Skeletal muscle tissue (tissue), 4 donors: ENCODE data around the gene MOGAT3. TPM values are rescaled to one million over a fixed set of nuclear protein-coding genes. Genes with fewer than 3 reads are reported as not detected.
"Not testable (repeated sequence)": the region's sequence is repeated elsewhere in the genome, so short reads cannot be mapped to it uniquely, and the experiment has no call there.

Experiments
- H3K27ac ChIP-seq: one replicate; pipeline ENCODE4 v1.7.0; 2013; ENCODE audit warnings: mild to moderate bottlenecking, low read depth, low read length, inconsistent platforms
- H3K27me3 ChIP-seq, 3 donors: one replicate each; pipeline ENCODE4 v1.7.0; 2013; ENCODE audit warnings: low read length in 3 of 3; ENCODE audit not compliant: control insufficient read depth in 3 of 3, insufficient read depth in 3 of 3
- H3K36me3 ChIP-seq, 3 donors: one replicate each; pipeline ENCODE4 v1.7.0; 2013; ENCODE audit warnings: low read length in 3 of 3; ENCODE audit not compliant: control insufficient read depth in 3 of 3, insufficient read depth in 3 of 3
- H3K4me1 ChIP-seq, 3 donors: one replicate each; pipeline ENCODE4 v1.7.0; 2013; ENCODE audit warnings: low read length in 3 of 3, mild to moderate bottlenecking in 3 of 3; ENCODE audit not compliant: control insufficient read depth in 3 of 3, insufficient read depth in 3 of 3
- H3K4me3 ChIP-seq, 3 donors: one replicate each; pipeline ENCODE4 v1.7.0; 2013; ENCODE audit warnings: low read length in 3 of 3
- H3K9ac ChIP-seq, 3 donors: one replicate each; pipeline ENCODE4 v1.7.0; 2013; ENCODE audit warnings: low read length in 3 of 3, mild to moderate bottlenecking in 3 of 3, moderate library complexity in 2 of 3, low read depth in 1 of 3
- H3K9me3 ChIP-seq, 3 donors: one replicate each; pipeline ENCODE4 v1.7.0; 2013; ENCODE audit warnings: low read length in 3 of 3; ENCODE audit not compliant: control insufficient read depth in 3 of 3
- total RNA-seq: library from RNA; depleted of rRNA; stranded (reverse); fragments of >200 nt; gene quantifications from one replicate; pipeline ENCODE4 v1.2.3, GENCODE V29; 2014
- donor health status: Osteomylitis.

Gene MOGAT3
- total RNA-seq, 1 donor from 2014 or later, result not detected

DNA sequence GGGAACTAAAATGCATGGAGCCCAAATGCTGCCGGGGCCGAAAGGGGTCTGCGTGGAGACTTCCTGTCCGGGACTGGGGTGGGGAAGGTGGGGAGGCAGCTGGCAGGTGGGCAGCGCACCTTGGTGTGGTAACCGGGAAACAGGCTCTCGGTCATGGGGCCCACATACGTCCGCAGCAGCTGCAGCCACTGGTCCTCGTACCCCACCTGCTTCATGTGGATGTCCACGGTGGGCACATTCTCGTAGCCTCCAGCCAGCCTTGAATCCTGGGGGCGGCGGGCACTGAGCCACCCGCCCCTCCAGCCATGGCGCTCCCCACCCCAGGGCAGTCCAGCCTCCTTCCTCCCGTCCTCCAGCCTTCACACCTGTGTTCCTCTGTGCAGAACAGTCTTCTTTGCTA is 6.6 kb upstream of the MOGAT3 start:
- H3K9me3 ChIP-seq, result no peaks in the 10 kb centered on the region
- no peak overlapping the region for H3K4me3 ChIP-seq
- peaks cover 10 to 14% (median 11%) of the 10 kb centered on the region in 3 donors for H3K27me3 ChIP-seq
- no peaks in the 10 kb centered on the region for H3K4me1 ChIP-seq
- peaks cover 21 to 25% (median 23%) of the 10 kb centered on the region in 3 donors for H3K36me3 ChIP-seq
- H3K27ac ChIP-seq, result no peak overlapping the region
- no peak overlapping the region for H3K9ac ChIP-seq

DNA sequence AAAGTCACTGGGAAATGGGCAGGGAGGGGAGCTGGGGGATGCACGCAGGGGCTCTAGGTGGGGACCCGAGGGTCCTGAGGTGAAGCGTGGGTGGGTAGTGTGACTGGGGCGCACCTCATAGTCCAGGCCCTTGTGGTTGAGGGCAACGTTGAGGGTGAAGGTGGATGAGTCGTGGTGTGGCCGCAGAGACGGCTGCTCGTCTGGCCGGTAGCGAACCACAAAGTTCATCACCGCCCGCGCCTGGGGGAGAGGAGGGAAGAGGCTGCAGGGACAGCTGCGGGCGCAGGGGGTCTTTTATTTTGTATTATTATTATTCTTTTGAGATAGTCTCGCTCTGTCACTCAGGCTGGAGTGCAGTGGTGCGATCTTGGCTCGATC is 5.8 kb upstream of the MOGAT3 start:
- Histone ChIP-seq H3K9ac (no peak overlapping the region), H3K4me1 (peaks cover 0 to 7% (median under 1%) of the 10 kb centered on the region in 3 donors), H3K9me3 (no peaks in the 10 kb centered on the region), H3K27ac (no peak overlapping the region), H3K4me3 (no peak overlapping the region), H3K27me3 (peaks cover 18 to 22% (median 19%) of the 10 kb centered on the region in 3 donors), H3K36me3 (peaks cover 16 to 19% (median 18%) of the 10 kb centered on the region in 3 donors)

- Histone ChIP-seq H3K9ac (no peak overlapping the region), H3K27me3 (peaks cover 23 to 25% (median 23%) of the 10 kb centered on the region in 3 donors), H3K36me3 (peaks cover 14 to 17% (median 16%) of the 10 kb centered on the region in 3 donors), H3K4me1 (peaks cover 0 to 8% (median 2%) of the 10 kb centered on the region in 3 donors), H3K27ac (no peak overlapping the region), H3K9me3 (no peaks in the 10 kb centered on the region), H3K4me3 (no peak overlapping the region)
These were observed 5.2 kb upstream of the MOGAT3 start for GRCh38 chr7:101205901-101206664.

GRCh38 chr7:101203740-101204738 is 3.2 kb upstream of the MOGAT3 start:
- not testable (repeated sequence) for H3K9me3 ChIP-seq, H3K4me1 ChIP-seq, H3K27ac ChIP-seq, H3K9ac ChIP-seq, H3K4me3 ChIP-seq
- peaks cover 5 to 12% (median 10%) of the 10 kb centered on the region in 3 donors for H3K36me3 ChIP-seq
- peaks cover 33 to 35% (median 35%) of the 10 kb centered on the region in 3 donors for H3K27me3 ChIP-seq

DNA sequence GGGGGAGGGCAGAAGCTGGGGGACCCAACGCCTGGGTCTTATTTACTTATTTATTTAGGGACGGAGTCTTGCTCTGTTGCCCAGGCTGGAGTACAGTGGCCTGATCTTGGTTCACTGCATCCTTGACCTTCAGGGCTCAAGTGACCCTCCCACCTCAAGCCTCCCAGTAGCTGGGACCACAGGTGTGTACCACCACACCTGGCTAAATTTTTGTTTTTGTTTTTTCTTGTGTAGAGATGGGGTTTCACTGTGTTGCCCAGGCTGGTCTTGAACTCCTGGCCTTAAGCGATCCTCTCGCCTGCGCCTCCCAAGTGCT is 1.7 kb upstream of the MOGAT3 start:
- Histone ChIP-seq H3K36me3 (peaks cover 0 to 6% (median 4%) of the 10 kb centered on the region in 3 donors), H3K9me3 (no peaks in the 10 kb centered on the region), H3K4me1 (peaks cover 0 to 8% (median 2%) of the 10 kb centered on the region in 3 donors), H3K27me3 (peaks cover 36 to 44% (median 41%) of the 10 kb centered on the region in 3 donors), H3K27ac (no peak overlapping the region), H3K9ac (no peak overlapping the region), H3K4me3 (no peak overlapping the region)

GRCh38 chr7:101201695-101202602 is 1.1 kb upstream of the MOGAT3 start:
- peaks cover 0 to 8% (median 2%) of the 10 kb centered on the region in 3 donors for H3K4me1 ChIP-seq
- no peak overlapping the region for H3K4me3 ChIP-seq
- peaks cover 0 to 6% (median 2%) of the 10 kb centered on the region in 3 donors for H3K36me3 ChIP-seq
- peak overlapping the region in 1 of 3 donors; percentile 25 for H3K9ac ChIP-seq
- H3K27me3 ChIP-seq, result peaks cover 36 to 44% (median 41%) of the 10 kb centered on the region in 3 donors
- H3K27ac ChIP-seq, result no peak overlapping the region
- no peaks in the 10 kb centered on the region for H3K9me3 ChIP-seq

DNA sequence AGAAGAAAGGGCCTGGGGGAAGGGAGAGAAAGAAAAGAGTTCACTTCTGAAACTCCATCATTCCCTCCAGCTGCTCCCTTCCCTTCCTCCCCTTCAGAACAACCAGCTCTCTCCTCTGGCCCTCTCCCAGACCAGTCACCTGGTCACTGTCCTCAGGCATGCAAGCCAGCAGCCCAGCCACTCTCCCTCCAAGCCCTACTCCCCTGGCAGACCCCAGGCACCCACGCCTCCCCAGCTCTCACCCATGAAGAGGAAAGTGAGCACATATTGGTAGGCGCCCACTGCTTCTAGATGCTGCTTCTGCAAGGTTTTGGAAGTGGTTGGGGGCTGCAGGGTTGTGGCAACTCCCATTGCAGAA is 353 bp downstream of the MOGAT3 start:
- Histone ChIP-seq H3K27me3 (peaks cover 45 to 50% (median 45%) of the 10 kb centered on the region in 3 donors), H3K36me3 (no peaks in the 10 kb centered on the region), H3K4me3 (no peak overlapping the region), H3K9ac (no peak overlapping the region), H3K27ac (no peak overlapping the region), H3K9me3 (no peaks in the 10 kb centered on the region), H3K4me1 (peaks cover 0 to 8% (median 2%) of the 10 kb centered on the region in 3 donors)

- H3K27me3 ChIP-seq, result peaks cover 47 to 55% (median 50%) of the 10 kb centered on the region in 3 donors
- not testable (repeated sequence) for H3K4me1 ChIP-seq, H3K4me3 ChIP-seq, H3K9me3 ChIP-seq, H3K27ac ChIP-seq, H3K36me3 ChIP-seq, H3K9ac ChIP-seq
These were observed 1.3 kb downstream of the MOGAT3 start for GRCh38 chr7:101199522-101199921.

DNA sequence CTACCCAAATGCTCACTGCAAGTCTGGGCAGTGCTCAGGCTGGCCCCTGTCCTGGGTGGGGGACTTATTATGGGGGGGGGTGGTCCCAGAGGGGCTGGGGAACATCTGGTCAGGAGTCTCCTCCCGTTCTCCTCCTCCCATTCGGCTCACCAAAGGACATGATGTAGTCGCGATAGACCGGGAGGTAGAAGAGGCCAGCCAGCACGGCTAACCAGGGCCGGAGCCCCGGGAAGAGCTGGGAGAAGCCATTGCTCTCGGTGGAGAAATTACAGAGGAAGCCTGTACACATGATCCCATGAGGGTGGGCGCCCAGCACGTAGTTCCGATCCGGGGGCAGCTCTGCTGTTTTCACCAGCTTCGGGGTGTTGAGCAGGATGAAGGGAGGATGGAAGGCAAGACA is 2.4 kb downstream of the MOGAT3 start:
- H3K4me1 ChIP-seq, result peaks cover 0 to 8% (median 2%) of the 10 kb centered on the region in 3 donors
- H3K27me3 ChIP-seq, result peaks cover 48 to 54% (median 50%) of the 10 kb centered on the region in 3 donors
- no peaks in the 10 kb centered on the region for H3K9me3 ChIP-seq
- no peak overlapping the region for H3K27ac ChIP-seq
- H3K36me3 ChIP-seq, result no peaks in the 10 kb centered on the region
- H3K4me3 ChIP-seq, result no peak overlapping the region
- H3K9ac ChIP-seq, result no peak overlapping the region
